HG02884 (cell line): Measurements from ENCODE around the gene TTN.
"Not testable (repeated sequence)": the region's sequence is repeated elsewhere in the genome, so short reads cannot be mapped to it uniquely, and the experiment has no call there.

ENCODE experiments used
- ATAC-seq: cut with Tn5 transposase; IDR thresholded peaks from one replicate; pipeline ENCODE4 v1.9.1; 2021; ENCODE audit warnings: mild to moderate bottlenecking, moderate library complexity; ENCODE audit not compliant: unreplicated experiment

Gene TTN

DNA sequence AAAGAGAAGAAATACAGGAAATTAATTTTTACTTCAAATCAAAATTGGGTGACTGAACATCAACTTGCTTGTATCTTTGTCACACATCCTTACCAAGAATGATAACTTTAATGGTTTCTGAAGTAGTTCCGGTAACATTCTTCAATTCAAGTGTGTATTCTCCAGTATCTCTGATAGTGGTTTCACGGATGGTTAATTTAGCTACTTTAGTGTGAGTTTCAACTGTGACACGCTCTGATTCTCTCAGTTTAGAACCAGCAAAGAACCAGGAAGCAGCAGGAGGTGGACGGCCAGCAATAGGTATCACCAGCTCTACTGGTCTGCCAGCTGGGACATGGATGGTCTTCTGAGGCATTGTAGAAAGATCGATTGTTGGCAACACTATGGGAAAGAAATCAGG lies 264.7 kb downstream of the TTN start:
- ATAC-seq = no peak

DNA sequence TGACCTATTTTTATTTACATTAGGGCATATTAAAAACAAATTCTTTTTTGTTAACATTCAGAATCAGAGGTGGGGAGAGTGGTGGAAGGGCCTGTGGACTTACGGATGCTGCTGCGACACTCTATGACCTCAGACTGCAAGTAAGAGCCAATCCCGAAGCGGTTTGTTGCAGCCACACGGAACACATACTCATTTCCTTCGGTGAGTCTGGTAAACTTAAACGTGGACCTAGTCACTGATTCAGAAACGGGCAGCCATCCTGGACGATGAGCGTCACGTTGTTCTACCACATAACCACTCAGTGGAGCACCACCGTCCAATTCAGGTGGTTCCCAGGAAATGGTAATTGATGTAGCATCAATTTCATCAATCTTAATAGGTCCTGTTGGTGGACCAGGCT lies 265.1 kb downstream of the TTN start:
- ATAC-seq = no peak

DNA sequence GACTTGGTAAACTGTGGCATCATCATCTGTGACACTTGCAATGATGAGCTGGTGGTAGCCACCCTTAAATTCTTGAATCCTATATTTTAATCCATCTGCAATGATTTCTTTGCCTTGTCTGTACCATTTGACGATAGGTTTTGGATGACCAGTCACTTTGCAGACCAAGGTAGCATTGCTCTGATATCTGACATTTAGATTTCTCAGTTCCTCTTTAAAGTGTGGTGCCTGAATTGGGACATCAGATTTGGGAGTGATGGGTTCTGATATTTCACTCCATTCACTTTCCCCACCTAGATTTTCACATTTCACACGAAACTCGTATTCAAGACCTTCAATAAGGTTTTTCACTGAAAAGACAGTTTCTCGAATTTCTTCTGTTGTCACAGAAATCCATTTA lies 271.2 kb downstream of the TTN start:
- no peak for ATAC-seq

GRCh38 chr2:178531168-178531567 lies 276.1 kb downstream of the TTN start:
- ATAC-seq = peak; percentile 1

GRCh38 chr2:178530625-178531142 lies 276.5 kb downstream of the TTN start:
- peak; percentile 93 for ATAC-seq

DNA sequence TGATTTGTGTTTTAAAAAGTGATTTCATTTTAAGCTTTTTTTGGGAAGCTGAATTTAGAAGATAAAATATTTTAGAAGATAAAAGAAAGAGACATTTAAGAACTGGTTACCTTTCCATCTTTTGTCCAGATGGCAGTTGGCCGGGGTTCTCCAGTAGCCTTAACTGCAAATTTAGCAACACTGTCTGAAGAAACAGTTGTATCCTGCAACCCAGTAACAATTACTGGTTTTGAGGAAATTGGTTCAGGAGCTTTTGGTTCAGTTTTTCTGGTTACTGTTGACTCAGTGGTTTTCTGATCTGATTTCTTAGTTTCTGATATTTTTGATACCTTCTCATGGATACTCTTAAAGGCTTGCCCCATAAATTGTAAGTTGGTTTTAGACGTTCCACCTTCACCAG lies 277.1 kb downstream of the TTN start:
- peak; percentile 2 for ATAC-seq

DNA sequence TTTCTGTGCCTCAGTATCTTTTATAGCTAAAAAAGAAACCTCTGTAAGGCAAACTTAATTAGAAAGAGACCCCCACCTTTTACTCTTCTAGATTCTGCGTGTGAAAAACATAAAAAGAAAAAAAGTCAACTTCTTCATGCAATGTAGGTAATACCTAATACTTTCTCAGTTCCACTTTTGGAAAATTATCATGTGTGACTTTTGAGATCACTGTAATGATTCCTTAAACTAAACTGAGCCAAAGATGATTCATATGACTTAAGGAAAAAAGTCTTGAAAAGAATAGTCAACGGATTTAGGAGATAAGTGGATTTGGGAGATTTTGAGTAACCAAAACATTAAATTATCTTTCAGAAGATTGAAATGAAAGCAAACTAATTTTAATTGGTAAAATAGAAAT lies 278.0 kb downstream of the TTN start:
- ATAC-seq = no peak

DNA sequence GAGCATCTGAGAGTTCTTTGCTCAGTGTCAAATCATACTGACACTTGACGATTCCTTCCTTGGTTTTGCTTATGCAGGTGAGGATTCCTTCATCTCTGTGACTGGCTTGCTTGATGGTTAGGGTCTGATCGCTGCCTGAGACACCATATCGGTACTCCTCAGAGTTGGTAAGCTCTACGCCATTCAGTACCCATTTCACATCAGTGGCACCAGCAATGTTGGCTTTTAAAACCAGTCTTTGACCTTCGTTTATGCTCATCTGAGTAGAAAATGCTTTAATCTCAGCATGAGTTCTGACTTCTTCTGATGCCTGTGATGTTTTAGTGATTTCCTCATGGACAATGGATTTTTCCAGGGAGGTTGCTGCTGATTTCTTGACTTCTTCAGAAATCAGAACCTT lies 278.6 kb downstream of the TTN start:
- ATAC-seq = no peak

- ATAC-seq = no peak
These were observed 279.6 kb downstream of the TTN start for GRCh38 chr2:178527592-178527991.

DNA sequence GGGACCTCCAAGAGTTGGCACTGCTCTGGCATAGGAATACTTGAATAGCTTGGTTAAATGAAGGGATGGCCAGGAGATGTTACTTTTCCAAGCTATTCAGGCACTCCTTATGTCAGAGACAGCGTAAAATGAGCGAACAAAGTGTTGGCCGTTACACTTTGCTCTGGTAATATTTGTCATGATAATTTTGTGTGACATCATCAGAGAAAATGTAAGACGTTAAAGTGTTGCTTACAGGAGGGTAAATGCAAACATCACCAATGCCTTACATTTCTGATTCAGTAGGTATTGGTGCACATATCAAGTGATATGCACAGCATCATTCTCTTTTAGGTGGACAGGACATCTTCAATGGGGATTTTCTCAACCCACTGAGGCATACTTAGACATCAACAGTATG lies 281.0 kb downstream of the TTN start:
- ATAC-seq = no peak

GRCh38 chr2:178525460-178525859 lies 281.8 kb downstream of the TTN start:
- not testable (repeated sequence) for ATAC-seq

- not testable (repeated sequence) for ATAC-seq
These were observed 282.2 kb downstream of the TTN start for GRCh38 chr2:178525010-178525409.

DNA sequence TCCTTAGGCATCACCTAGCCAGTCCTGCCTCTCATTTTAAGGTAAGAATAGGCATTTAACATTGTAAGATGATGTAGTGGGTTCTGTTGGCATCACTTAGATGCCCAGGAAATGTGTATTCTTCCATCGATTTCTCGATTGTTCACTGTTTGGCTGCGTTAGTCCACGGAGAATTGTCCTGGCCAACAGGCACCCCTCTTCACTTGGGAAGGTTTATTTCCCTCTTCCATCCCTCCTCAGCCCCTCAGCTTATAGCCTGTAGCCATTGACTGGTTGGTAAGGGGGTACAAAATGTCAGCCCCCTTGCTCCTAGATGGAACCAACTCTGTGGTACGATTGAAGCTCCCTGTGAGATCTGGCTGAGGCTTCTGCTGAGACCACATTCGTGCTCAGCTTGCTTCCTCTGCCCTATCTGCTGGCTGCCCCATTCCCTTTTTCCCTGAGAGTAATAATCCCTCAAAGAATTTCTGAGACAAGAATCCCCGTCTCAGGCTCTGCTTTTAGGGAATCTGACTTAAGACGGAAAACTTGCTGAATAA lies 283.6 kb downstream of the TTN start:
- ATAC-seq = peak; percentile 6

GRCh38 chr2:178522950-178523595 lies 284.1 kb downstream of the TTN start:
- peak; percentile 87 for ATAC-seq

- ATAC-seq = no peak
These were observed 285.7 kb downstream of the TTN start for GRCh38 chr2:178521304-178522150.

DNA sequence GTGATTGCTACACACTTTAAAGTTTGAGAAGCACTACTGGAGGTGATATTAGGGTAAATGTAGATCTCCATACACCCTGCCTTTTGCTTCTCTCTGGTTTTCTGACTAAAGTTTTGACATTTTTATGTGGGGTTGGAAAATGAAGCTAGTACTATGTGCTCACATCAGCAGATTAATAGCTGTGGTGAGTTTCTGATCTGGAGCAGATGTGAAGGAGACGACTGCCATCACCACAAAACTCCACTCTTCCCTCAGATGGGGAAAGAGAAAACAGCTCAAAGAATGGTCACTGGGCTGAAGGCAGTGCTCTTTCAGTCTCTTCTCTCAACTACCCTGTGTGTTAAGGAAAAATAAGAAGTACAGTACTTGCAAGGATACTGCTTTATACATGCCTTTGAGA lies 289.7 kb downstream of the TTN start:
- no peak for ATAC-seq

DNA sequence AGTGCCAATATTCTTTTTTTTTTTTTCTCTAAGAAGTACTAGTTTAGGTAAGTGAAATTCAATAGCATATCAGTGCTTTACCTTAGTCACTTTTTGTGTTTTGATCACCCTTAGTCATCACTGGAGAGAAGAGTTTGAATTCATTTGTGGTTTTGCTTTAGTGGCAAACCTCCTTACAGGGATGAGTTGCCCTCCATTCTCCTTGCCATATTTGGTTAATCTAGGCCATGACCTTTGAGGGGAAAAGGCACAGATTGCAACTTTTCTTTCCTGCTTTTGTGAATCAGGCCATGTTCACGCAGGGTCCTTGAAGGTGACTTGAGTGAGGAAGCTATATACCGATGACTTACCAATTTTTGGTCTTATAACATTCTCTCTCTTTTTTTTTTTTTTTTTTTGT lies 292.6 kb downstream of the TTN start:
- no peak for ATAC-seq

DNA sequence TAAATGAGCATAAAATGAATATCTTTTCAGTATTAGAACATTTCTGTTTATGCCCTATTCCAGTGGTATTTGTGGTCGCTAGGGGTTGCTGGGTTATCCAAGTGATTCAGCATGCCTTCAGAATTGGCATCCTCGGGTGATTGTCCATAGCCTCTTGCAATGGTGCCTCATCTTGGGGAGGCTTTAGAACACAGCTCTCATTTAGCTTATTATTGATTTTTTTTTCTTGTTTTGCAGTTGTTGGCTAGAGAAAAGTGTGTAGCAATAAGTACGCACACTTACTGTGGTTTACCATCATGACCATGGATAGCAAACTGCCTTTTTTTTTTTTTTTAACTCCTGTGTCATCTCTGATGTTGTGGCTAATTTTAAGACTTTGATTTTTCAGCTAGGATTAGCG lies 293.3 kb downstream of the TTN start:
- no peak for ATAC-seq

GRCh38 chr2:178512484-178512883 lies 294.7 kb downstream of the TTN start:
- no peak for ATAC-seq

GRCh38 chr2:178510384-178510783 lies 296.8 kb downstream of the TTN start:
- no peak for ATAC-seq

GRCh38 chr2:178508646-178509045 lies 298.6 kb downstream of the TTN start:
- no peak for ATAC-seq

- ATAC-seq = no peak
These were observed 300.3 kb downstream of the TTN start for GRCh38 chr2:178506949-178507348.
